Left lung (tissue), 10 donors: Measurements from ENCODE around the gene CLDN25. TPM values are rescaled to one million over a fixed set of nuclear protein-coding genes. Genes with fewer than 3 reads are reported as not detected.
"Not testable (repeated sequence)": the region's sequence is repeated elsewhere in the genome, so short reads cannot be mapped to it uniquely, and the experiment has no call there.

Experiments
- ATAC-seq: fragments of 200-7000 bp; cut with Tn5 transposase; one replicate; pipeline ENCODE4 v1.9.1; 2020; ENCODE audit warnings: moderate library complexity
- DNase-seq, 4 donors: peaks; one replicate each; pipeline ENCODE4 v3.0.0-alpha.2; 2013 to 2020
- H3K27ac ChIP-seq, 2 donors: fragments of 200-600 bp; sonication (generic) in 1 of 2; one replicate each; pipeline versions ENCODE4 v1.5.0 to v1.8.0; 2020 to 2021
- H3K27me3 ChIP-seq, 2 donors: fragments of 200-600 bp; sonication (generic) in 1 of 2; one replicate each; pipeline versions ENCODE4 v1.5.0 to v1.8.0; 2020 to 2021
- H3K36me3 ChIP-seq, 2 donors: fragments of 200-600 bp; sonication (generic) in 1 of 2; one replicate each; pipeline versions ENCODE4 v1.5.0 to v1.8.0; 2020 to 2021
- H3K4me1 ChIP-seq, 2 donors: fragments of 200-600 bp; one replicate each; pipeline ENCODE4 v1.8.0; 2021
- H3K4me3 ChIP-seq, 2 donors: fragments of 200-600 bp; sonication (generic) in 1 of 2; one replicate each; pipeline versions ENCODE4 v1.5.0 to v1.8.0; 2020 to 2021; ENCODE audit warnings: mild to moderate bottlenecking in 1 of 2
- H3K9me3 ChIP-seq, 2 donors: fragments of 200-600 bp; sonication (generic) in 1 of 2; one replicate each; pipeline versions ENCODE4 v1.5.0 to v1.8.0; 2020 to 2021
- intact Hi-C, 2 donors: fragments of 100-400 bp; cut with DNase I; formaldehyde crosslinking; loops; one replicate each; pipeline versions ENCODE4 v1.11.2 to v1.14.2; 2022
- polyA plus RNA-seq, 6 donors: library from polyadenylated mRNA; unstranded; fragments of 120-200 nt; gene quantifications; one replicate each; pipeline ENCODE4 v1.2.1, GENCODE V29; 2013; ENCODE audit not compliant: insufficient read length in 6 of 6
- total RNA-seq, 2 donors: library from RNA; stranded (reverse); fragmentation: NEBNext Ultra II Directional; extraction: Animal tissue kit (Norgen Biotek cat#: 25700); gene quantifications; one replicate each; pipeline ENCODE4 v1.2.1, GENCODE V29; 2021
- TF ChIP-seq, protein P1 (sequence below), 2 donors: fragments of 200-600 bp; sonication (generic) in 1 of 2; IDR thresholded peaks; one replicate each; pipeline versions ENCODE4 v1.5.0 to v1.8.0; 2021; ENCODE audit warnings: antibody characterized with exemption in 2 of 2
- donor health status: DM: no; HTN: yes; CAD: no.
- donor health status: DM: no; HTN: no; CAD: no.

The CLDN25 gene
- total and polyA plus RNA-seq, 8 donors: not detected

DNA sequence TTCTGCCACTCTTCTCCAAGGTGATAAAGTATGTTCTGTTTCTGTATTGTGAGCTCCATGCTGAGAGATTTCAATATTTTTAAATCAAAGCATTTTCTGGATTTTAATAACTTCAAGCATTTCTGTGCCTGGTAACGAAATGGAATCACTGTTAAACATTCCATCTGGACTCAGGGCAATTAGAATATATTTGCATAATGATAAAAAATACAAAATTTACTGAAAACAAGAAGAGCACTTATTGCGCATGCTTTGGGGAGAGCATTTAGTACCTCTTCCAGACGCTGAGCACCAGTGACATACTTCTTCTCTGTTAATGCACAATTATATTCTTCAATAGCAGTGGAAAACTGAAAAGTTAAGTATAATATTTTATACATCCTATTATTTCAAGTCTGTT is 19.4 kb upstream of the CLDN25 start:
- no peak overlapping the region for H3K4me3 ChIP-seq

DNA sequence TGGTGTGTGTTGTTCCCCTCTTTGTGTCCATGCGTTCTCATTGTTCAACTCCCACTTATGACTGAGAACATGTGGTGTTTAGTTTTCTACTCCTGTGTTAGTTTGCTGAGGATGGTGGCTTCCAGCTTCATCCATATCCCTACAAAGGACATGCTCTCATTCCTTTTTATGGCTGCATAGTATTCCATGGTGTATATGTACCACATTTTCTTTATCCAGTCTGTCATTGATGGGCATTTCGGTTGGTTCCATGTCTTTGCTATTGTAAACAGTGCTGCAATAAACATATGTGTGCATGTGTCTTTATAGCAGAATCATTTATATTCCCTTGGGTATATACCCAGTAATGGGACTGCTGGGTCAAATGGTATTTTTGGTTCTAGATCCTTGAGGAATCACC is 16.6 kb upstream of the CLDN25 start:
- peaks cover 0 to 50% of the 10 kb centered on the region in 2 donors for H3K36me3 ChIP-seq
- H3K27me3 ChIP-seq, intact Hi-C loops, H3K4me3 ChIP-seq, H3K27ac ChIP-seq, ATAC-seq, H3K9me3 ChIP-seq, DNase-seq, H3K4me1 ChIP-seq: not testable (repeated sequence)

More for the DNA sequence above, 19.4 kb upstream of the CLDN25 start:
- Histone ChIP-seq H3K27ac (no peak overlapping the region), H3K4me1 (no peaks in the 10 kb centered on the region), H3K9me3 (no peaks in the 10 kb centered on the region), H3K27me3 (no peaks in the 10 kb centered on the region), H3K36me3 (peaks cover 0 to 59% of the 10 kb centered on the region in 2 donors)
- DNase-seq: no peak
- intact Hi-C loops: no loop called here
- TF ChIP-seq, protein P1, sequence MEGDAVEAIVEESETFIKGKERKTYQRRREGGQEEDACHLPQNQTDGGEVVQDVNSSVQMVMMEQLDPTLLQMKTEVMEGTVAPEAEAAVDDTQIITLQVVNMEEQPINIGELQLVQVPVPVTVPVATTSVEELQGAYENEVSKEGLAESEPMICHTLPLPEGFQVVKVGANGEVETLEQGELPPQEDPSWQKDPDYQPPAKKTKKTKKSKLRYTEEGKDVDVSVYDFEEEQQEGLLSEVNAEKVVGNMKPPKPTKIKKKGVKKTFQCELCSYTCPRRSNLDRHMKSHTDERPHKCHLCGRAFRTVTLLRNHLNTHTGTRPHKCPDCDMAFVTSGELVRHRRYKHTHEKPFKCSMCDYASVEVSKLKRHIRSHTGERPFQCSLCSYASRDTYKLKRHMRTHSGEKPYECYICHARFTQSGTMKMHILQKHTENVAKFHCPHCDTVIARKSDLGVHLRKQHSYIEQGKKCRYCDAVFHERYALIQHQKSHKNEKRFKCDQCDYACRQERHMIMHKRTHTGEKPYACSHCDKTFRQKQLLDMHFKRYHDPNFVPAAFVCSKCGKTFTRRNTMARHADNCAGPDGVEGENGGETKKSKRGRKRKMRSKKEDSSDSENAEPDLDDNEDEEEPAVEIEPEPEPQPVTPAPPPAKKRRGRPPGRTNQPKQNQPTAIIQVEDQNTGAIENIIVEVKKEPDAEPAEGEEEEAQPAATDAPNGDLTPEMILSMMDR (IDR thresholded peaks at IDR 0.05): no peak
- no peak for ATAC-seq

DNA sequence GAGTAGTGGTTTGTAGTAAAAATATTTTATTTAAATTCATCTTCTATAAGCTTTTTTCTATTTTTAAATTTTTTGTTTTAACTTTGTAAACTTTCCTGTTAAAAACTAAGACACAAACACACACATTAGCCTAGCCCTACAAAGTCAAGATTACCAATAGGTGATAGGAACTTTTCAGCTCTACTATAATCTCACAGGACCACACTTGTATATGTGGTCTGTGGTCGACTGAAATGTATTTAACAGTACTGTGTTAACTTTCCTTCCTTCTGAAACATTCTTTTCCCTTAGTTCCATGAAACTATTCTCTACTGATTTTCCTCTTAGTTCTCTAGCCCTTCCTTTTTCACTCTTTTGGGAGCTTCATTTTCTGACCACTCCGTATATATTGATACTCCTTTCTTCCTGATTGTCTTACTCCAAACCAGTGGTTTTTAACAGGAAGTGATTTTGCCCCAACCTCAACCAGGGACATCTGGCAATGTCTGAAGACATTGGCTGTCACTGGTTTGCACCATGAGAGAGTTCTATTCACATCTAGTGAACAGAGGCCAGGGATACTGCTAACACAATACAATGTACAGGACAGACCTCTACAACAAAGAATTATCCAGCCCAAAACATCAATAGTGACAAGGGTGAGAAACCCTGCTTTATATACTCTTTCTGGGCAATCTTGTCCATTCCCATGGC is 14.9 kb upstream of the CLDN25 start:
- peaks cover 0 to 10% of the 10 kb centered on the region in 2 donors for H3K4me1 ChIP-seq
- TF ChIP-seq, protein P1 (IDR thresholded peaks at IDR 0.05): no peak
- intact Hi-C loops: no loop called here

DNA sequence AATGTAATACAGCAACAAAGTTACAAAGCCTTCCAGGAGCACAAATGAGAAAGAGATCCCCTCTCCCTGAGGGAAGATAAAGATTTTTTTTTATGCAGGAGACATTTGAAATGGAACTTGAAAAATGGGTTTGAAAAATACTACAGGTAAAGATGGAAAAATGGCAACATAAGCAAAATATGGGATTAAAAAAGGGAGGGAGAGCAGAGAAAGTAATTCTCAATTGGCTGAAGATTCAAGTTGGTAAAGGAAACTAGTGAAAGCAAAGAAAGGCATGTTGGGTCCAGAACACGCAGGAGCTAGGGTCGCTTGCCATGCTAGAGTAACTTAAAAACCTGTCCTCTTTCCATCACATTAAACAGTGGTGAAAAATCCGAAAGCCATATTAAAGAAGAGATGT is 7.6 kb upstream of the CLDN25 start:
- H3K27ac ChIP-seq: no peak overlapping the region
- H3K4me1 ChIP-seq: peaks cover 0 to 30% of the 10 kb centered on the region in 2 donors
- intact Hi-C loops: no loop called here
- H3K4me3 ChIP-seq: peak overlapping the region in 1 of 2 donors; percentile 71
- H3K36me3 ChIP-seq: peaks cover 0 to 31% of the 10 kb centered on the region in 2 donors
- no peak for ATAC-seq
- no peaks in the 10 kb centered on the region for H3K9me3 ChIP-seq
- DNase-seq: no peak
- TF ChIP-seq, protein P1 (IDR thresholded peaks at IDR 0.05): no peak
- no peaks in the 10 kb centered on the region for H3K27me3 ChIP-seq

More for the DNA sequence above, 14.9 kb upstream of the CLDN25 start:
- no peak for ATAC-seq
- H3K36me3 ChIP-seq: peaks cover 0 to 41% of the 10 kb centered on the region in 2 donors
- no peaks in the 10 kb centered on the region for H3K27me3 ChIP-seq
- no peak overlapping the region for H3K4me3 ChIP-seq
- DNase-seq: no peak
- no peaks in the 10 kb centered on the region for H3K9me3 ChIP-seq
- H3K27ac ChIP-seq: no peak overlapping the region

DNA sequence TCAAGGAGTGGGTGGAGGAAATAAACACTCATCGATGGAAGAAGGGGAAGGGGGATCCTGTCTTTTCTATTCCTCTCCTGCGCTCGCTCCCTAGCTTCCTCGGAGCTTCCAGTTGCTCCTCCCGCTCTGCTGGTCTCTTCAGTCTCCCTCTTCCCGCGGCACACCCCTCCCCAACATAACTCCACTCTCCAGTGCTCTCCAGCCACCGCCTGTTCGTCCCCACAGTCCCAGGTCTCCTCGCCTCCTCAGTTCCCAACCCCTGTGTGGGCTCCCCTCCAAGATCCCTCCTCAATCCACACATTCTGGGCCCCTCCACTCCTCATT is 6.5 kb upstream of the CLDN25 start:
- peak in 1 of 4 donors; percentile 52 for DNase-seq
- TF ChIP-seq, protein P1 (IDR thresholded peaks at IDR 0.05): no peak
- peak overlapping the region; percentile 64 to 71 for H3K4me3 ChIP-seq
- peak; percentile 67 for ATAC-seq
- H3K27ac ChIP-seq: peak overlapping the region; percentile 63 to 80
- intact Hi-C loops: no loop called here
- no peaks in the 10 kb centered on the region for H3K9me3 ChIP-seq
- H3K27me3 ChIP-seq: no peaks in the 10 kb centered on the region
- H3K4me1 ChIP-seq: peaks cover 0 to 23% of the 10 kb centered on the region in 2 donors
- peaks cover 0 to 20% of the 10 kb centered on the region in 2 donors for H3K36me3 ChIP-seq
